T-helper 17 cell (primary cell): Measurements from ENCODE around the gene ZC3HAV1. TPM values are rescaled to one million over a fixed set of nuclear protein-coding genes. Genes with fewer than 3 reads are reported as not detected.
"Not testable (repeated sequence)": the region's sequence is repeated elsewhere in the genome, so short reads cannot be mapped to it uniquely, and the experiment has no call there.

Experiments
- ATAC-seq: fragments of 150-1000 bp; cut with Tn5 transposase; 2 replicates; pipeline ENCODE4 v1.10.0; 2021; ENCODE audit warnings: mild to moderate bottlenecking, moderate library complexity
- DNase-seq, 3 donors: peaks; one replicate each; pipeline versions ENCODE4 v3.0.0 to v3.0.0-alpha.2; 2020 to 2021
- H3K9me3 ChIP-seq: one replicate; pipeline ENCODE4 v1.7.0; 2013; ENCODE audit warnings: low read length, mild to moderate bottlenecking; ENCODE audit not compliant: control insufficient read depth, poor library complexity, severe bottlenecking
- H3K27ac Mint-ChIP-seq: one replicate; pipeline ENCODE4 v1.8.0; 2022; ENCODE audit warnings: mild to moderate bottlenecking, moderate library complexity, mixed read lengths
- H3K27me3 Mint-ChIP-seq: one replicate; pipeline ENCODE4 v1.8.0; 2022; ENCODE audit warnings: mixed read lengths
- H3K36me3 Mint-ChIP-seq: one replicate; pipeline ENCODE4 v1.8.0; 2022; ENCODE audit warnings: low read depth, mixed read lengths
- H3K4me1 Mint-ChIP-seq: one replicate; pipeline ENCODE4 v1.8.0; 2022; ENCODE audit warnings: mild to moderate bottlenecking, mixed read lengths
- H3K4me3 Mint-ChIP-seq: one replicate; pipeline ENCODE4 v1.8.0; 2022; ENCODE audit warnings: mild to moderate bottlenecking, moderate library complexity, mixed read lengths
- total RNA-seq, 4 donors: library from RNA in 2 of 4; stranded (reverse) in 2 of 4; gene quantifications; one replicate each; pipeline ENCODE4 v1.2.3 and lab custom pipeline; 2022 to 2026

Gene ZC3HAV1
- total RNA-seq, result 100 to 1,000 TPM; 154 to 177 TPM
- total RNA-seq (lab: John Stamatoyannopoulos, UW), result 502 to 657 reads per million in 2 donors

DNA sequence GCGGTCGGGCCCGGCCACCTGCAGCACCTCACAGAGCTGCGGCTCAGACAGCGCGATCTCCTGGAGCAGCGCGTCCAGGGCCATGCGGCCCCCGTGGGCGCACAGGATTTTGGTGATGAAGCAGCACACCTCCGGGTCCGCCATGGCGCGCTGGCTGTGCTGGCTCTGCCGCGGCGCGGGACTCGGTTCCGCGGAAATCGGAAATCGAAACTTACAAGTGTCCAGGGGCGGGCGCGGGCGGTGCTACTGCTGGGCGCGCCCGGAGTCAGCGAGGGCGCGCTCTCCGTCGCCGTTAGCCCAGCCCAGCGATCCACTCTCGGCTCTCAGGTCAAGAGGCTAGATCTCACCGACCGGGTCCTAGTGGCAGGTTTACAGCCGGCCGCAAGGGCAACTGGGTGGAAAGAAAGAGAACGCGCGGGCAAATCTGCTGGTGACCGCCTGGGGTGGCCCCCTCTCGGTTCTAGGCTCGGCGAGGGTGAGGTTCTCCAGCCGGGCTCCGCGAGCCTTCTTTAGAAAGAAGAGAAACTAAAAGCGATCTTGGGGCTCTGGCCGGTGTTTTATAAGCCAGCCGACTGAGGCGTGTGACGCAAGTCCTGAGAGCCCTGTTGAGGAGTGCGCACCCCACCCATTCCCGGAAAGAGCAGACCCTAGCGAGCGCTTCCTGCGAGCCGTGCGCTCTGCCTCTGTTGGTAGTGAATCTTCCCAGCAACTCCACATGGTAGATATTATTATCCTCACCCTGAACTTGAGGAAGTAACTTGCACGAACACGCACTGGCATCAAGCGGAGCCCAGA is at the start of gene ZC3HAV1:
Gene ZC3HAV1 (minus strand): TSS at position 533 of the 795 bp plus-strand sequence. CDS start 389 bp downstream, at position 144.
- DNase-seq, result peak; percentile 75 to 82 (median 79)
- H3K27me3 Mint-ChIP-seq, result no peaks in the 10 kb centered on the region
- ATAC-seq, result peak; percentile 87
- peak within 1 kb of the TSS; percentile 99 for H3K27ac Mint-ChIP-seq
- H3K9me3 ChIP-seq, result no peaks in the 10 kb centered on the region
- H3K4me1 Mint-ChIP-seq, result peaks cover 40% of the 10 kb centered on the region
- H3K4me3 Mint-ChIP-seq, result peak within 1 kb of the TSS; percentile 96
- peaks cover 16% of the 10 kb centered on the region for H3K36me3 Mint-ChIP-seq

DNA sequence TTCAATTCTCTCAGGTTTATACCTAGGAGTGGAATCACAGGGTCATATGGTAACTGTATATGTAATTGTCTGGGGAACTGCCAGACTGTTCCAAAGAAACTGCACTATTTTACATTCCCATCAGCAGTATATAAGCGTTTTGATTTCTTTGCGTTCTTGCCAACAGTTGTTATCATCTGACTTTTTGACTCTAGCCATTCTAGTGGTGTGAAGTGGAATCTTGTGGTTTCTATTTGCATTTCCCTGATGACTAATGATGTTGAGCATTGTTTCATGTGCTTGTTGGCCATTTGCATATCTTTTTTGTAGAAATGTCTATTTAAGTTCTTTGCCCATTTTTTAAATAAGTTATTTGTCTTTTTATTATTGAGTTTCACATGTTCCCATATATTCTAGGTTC is 44.3 kb upstream of the ZC3HAV1 start:
- no peak overlapping the region for H3K4me3 Mint-ChIP-seq
- no peak overlapping the region for H3K27ac Mint-ChIP-seq
- H3K9me3 ChIP-seq, result no peaks in the 10 kb centered on the region
- H3K36me3 Mint-ChIP-seq, result peaks cover 4% of the 10 kb centered on the region
- no peaks in the 10 kb centered on the region for H3K27me3 Mint-ChIP-seq
- peaks cover 3% of the 10 kb centered on the region for H3K4me1 Mint-ChIP-seq
- ATAC-seq (no peak), DNase-seq (no peak)

DNA sequence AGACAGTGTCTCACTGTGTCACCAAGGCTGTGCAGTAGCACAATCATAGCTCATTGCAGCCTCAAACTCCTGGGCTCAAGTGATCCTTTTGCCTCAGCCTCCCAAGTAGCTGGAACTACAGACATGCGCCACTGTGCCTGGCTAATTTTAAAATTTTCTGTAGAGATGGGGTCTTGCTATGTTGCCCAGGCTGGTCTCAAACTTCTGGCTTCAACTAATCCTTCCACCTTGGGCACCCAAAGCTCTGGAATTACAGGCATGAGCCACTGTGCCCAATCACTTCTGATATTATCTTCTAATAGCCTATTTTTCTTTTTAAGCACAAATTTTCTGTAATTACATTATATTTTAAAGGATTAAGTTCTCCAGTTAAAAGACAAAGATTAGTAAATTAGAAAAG is 42.6 kb upstream of the ZC3HAV1 start:
- H3K27ac Mint-ChIP-seq, result no peak overlapping the region
- no peaks in the 10 kb centered on the region for H3K27me3 Mint-ChIP-seq
- H3K4me3 Mint-ChIP-seq, result no peak overlapping the region
- DNase-seq (no peak), ATAC-seq (no peak)
- H3K9me3 ChIP-seq, result no peaks in the 10 kb centered on the region
- H3K36me3 Mint-ChIP-seq, result peaks cover 6% of the 10 kb centered on the region
- peaks cover 3% of the 10 kb centered on the region for H3K4me1 Mint-ChIP-seq

DNA sequence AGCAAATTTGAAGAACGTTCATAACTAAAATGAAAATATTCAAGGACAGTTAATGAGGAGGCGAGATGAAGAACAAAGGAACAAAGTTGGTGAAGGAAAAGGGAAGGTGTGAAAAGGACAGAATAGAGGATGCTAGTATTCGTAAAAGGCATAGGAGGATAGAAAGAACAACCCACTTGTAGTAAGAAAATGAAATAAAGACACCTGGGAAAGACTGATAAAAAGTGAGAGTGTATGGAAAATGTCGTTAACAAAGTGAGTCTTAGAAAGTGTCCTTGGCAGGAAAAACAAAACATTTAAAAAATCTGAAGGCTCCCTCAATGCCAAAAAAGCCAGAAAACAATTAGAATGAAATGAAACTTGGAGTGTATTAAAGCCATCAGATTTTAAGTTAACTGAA is 29.6 kb upstream of the ZC3HAV1 start:
- H3K4me1 Mint-ChIP-seq, result peaks cover 2% of the 10 kb centered on the region
- no peaks in the 10 kb centered on the region for H3K27me3 Mint-ChIP-seq
- no peak overlapping the region for H3K4me3 Mint-ChIP-seq
- no peaks in the 10 kb centered on the region for H3K36me3 Mint-ChIP-seq
- DNase-seq (no peak), ATAC-seq (no peak)
- no peak overlapping the region for H3K27ac Mint-ChIP-seq
- no peaks in the 10 kb centered on the region for H3K9me3 ChIP-seq

DNA sequence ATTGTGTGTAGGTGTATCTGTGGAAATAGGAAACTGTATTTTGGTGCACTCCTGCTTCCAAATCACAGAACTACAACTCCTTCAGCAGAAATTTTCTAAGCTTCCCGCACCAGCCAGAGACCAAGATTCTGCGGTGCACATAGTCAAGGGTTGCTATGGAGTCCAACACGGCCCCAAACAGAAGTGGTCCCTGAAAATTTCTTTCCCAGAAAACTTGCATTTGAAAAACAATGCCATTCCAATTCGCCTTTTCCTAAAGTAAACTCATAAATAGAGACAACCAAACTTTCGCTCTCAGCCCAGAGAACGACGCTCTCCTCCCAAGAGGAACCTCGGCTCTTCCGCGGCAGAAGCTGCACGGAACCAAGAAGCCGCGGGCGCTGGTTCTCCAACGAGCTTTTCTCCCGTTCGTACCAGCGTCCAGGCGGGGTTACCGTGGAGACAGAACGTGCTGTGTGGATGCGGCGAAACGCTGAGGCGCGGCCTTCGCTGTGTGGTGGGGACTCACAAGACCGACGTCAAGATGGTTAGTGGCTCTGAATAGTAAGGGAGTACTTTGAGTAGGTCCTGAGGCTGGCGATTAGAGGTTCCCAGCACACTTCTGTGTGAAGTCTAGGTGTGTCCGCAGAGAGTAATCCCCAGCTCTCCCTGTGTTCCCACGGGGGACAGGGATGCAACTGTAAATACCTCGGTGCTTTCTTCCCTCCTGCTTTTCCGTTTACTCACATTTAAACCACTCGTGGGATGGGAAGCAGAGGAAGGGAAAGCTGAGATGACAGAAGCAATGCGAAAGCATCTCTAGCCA is 24.0 kb upstream of the ZC3HAV1 start:
- H3K27ac Mint-ChIP-seq, result peak overlapping the region; percentile 90
- no peaks in the 10 kb centered on the region for H3K36me3 Mint-ChIP-seq
- H3K4me3 Mint-ChIP-seq, result peak overlapping the region; percentile 93
- peak; percentile 98 for ATAC-seq
- peak; percentile 54 to 81 (median 69) for DNase-seq
- no peaks in the 10 kb centered on the region for H3K27me3 Mint-ChIP-seq
- H3K4me1 Mint-ChIP-seq, result peaks cover 9% of the 10 kb centered on the region
- no peaks in the 10 kb centered on the region for H3K9me3 ChIP-seq

DNA sequence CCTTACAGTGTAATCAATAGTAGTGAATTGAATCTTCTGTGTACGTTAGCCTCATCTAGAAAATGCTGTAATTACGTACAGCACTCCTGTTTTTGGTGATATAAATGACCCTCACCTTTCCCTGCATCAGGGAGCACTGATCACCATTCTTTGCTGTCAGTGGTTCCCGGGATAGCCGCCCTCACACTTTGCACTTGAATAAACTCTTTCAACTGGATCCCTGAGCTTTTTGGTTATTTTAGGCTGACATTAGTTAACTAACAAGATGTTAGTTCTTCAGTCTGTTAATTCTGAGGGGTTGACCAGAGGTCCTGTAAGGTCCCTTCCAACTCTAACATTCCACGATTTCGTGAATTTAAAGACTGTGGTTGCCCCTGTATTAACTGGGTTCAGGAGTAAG is 23.4 kb upstream of the ZC3HAV1 start:
- DNase-seq, result no peak
- Mint-ChIP-seq H3K4me3 (peak overlapping the region; percentile 93), H3K27ac (peak overlapping the region; percentile 90), H3K4me1 (peaks cover 12% of the 10 kb centered on the region), H3K27me3 (no peaks in the 10 kb centered on the region), H3K36me3 (no peaks in the 10 kb centered on the region)
- no peaks in the 10 kb centered on the region for H3K9me3 ChIP-seq
- ATAC-seq, result no peak

DNA sequence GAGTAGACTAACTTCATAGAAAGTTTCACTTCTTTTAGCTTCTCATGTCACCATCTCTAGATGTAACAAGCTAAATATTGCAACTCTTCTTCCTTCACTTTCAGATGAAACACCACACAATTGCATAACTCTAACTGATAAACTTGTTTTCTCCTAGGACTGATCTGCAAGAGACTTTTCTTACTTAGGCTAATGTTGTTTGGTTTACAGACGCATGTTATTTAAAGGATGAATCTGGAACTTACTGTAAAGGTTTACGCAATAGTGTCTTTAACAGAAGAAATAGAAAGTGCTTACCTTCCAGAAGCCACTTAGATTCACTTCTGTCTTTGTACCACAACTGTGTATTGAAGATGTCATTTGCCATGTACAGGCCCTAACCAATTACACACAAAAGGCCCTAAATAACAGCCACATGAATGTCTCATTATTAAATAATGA is 22.1 kb upstream of the ZC3HAV1 start:
- H3K4me1 Mint-ChIP-seq, result peaks cover 18% of the 10 kb centered on the region
- H3K27ac Mint-ChIP-seq, result no peak overlapping the region
- no peak for DNase-seq
- H3K36me3 Mint-ChIP-seq, result no peaks in the 10 kb centered on the region
- ATAC-seq, result no peak
- no peaks in the 10 kb centered on the region for H3K9me3 ChIP-seq
- H3K27me3 Mint-ChIP-seq, result no peaks in the 10 kb centered on the region
- H3K4me3 Mint-ChIP-seq, result no peak overlapping the region

DNA sequence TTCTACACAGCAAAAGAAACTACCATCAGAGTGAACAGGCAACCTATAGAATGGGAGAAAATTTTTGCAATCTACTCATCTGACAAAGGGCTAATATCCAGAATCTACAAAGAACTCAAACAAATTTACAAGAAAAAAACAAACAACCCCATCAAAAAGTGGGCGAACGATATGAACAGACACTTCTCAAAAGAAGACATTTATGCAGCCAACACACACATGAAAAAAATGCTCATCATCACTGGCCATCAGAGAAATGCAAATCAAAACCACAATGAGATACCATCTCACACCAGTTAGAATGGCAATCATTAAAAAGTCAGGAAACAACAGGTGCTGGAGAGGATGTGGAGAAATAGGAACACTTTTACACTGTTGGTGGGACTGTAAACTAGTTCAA is 20.3 kb upstream of the ZC3HAV1 start:
- H3K27me3 Mint-ChIP-seq, H3K4me3 Mint-ChIP-seq, ATAC-seq, H3K27ac Mint-ChIP-seq, H3K36me3 Mint-ChIP-seq, DNase-seq, H3K9me3 ChIP-seq: not testable (repeated sequence)
- H3K4me1 Mint-ChIP-seq, result peaks cover 23% of the 10 kb centered on the region

DNA sequence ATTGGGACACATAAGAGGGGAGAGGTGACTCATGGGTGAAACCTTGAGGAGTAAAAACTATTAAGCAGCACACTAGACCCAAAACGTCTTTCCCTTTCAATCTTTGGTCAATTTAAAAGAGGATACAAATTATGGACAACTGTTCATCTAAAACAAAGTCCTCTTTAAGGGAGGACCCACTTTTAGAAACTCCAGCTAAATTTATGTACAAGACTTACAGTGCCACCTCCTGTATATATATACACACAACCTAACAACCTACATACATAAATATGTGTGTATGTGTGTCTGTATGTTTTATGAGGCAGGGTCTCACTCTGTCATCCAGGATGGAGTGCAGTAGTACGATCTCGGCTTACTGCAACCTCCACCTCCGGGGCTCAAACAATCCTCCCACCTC is 18.1 kb upstream of the ZC3HAV1 start:
- peaks cover 19% of the 10 kb centered on the region for H3K4me1 Mint-ChIP-seq
- no peaks in the 10 kb centered on the region for H3K27me3 Mint-ChIP-seq
- no peaks in the 10 kb centered on the region for H3K9me3 ChIP-seq
- DNase-seq (no peak), ATAC-seq (peak; percentile 80)
- peak overlapping the region; percentile 31 for H3K4me3 Mint-ChIP-seq
- H3K36me3 Mint-ChIP-seq, result no peaks in the 10 kb centered on the region
- H3K27ac Mint-ChIP-seq, result peak overlapping the region; percentile 49

DNA sequence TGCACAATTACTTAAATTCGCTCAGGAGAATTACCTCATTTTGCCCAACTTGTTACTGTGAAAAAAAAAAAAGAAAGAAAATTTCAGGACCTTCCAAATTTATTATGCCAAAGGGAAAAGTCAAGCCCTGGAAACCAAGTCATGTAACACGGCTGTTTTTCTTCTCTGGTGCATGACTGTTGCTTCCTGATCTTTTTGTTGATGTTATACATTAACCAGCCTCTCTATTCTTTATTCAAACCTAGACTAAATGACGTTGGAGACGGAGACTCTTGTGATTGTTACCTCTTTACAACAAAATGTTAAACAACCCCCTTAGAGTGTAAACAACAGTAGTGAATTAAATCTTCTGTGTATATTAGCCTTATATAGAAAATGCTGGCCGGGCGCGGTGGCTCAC is 16.1 kb upstream of the ZC3HAV1 start:
- H3K9me3 ChIP-seq, result no peaks in the 10 kb centered on the region
- no peak overlapping the region for H3K27ac Mint-ChIP-seq
- no peak overlapping the region for H3K4me3 Mint-ChIP-seq
- H3K27me3 Mint-ChIP-seq, result no peaks in the 10 kb centered on the region
- H3K36me3 Mint-ChIP-seq, result no peaks in the 10 kb centered on the region
- ATAC-seq (no peak), DNase-seq (no peak)
- peaks cover 17% of the 10 kb centered on the region for H3K4me1 Mint-ChIP-seq

DNA sequence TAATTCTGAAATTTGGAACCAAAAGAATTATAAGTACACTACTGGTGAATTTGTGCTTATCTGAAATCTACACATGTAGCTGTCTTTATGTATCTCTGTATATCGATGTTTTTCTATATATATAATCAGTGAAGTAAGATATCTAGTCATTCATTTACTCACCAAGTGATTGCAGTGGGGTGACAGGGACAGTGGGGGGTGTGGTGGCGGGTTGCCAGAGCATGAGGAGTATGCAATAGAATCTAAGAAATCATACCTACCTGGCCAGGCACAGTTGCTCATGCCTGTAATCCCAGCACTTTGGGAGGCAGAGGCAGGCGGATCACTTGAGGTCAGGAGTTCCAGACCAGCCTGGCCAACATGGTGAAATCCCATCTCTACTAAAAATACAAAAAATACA is 15.5 kb upstream of the ZC3HAV1 start:
- not testable (repeated sequence) for ATAC-seq, H3K4me3 Mint-ChIP-seq, H3K36me3 Mint-ChIP-seq, H3K27ac Mint-ChIP-seq, DNase-seq, H3K27me3 Mint-ChIP-seq, H3K9me3 ChIP-seq
- H3K4me1 Mint-ChIP-seq, result peaks cover 17% of the 10 kb centered on the region

DNA sequence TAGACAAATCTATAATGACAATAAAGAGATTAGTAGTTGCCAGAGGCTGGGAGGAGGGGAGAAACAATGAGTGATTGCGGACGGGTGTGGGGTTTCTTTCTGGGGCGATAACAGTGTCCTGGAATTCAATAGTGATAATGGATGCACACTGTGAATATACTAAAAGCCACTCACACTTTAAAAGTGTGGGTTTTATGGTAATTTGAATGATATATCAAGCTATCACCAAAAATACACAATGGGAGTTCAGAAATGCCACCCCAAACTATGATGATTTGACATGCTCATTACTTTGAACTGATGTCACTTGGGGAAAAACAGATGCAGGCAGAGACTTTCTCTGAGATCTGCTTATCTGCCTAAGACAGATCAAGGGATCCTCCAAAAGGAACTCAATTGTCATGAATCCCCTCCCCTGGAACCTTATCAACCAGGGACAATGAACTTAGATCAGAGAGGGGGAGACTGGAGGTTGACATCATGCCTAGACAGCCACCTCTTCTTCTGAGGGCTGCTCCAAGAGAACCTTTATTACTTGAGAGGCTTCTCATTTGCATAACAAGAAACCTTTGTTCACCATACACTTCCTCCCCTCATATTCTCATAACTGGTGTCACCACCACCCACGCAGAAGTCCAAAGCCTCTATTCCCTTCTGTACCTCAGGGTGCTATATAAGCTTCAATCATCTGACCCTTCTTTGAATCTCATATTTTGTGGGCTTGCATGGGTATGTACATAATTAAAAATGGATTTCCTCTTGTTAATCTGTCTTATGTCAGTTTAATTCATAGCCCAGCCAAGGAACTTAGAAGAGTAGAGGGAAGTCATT is 14.8 kb upstream of the ZC3HAV1 start:
- ATAC-seq (no peak), DNase-seq (no peak)
- H3K27me3 Mint-ChIP-seq, result no peaks in the 10 kb centered on the region
- no peak overlapping the region for H3K4me3 Mint-ChIP-seq
- H3K4me1 Mint-ChIP-seq, result peaks cover 17% of the 10 kb centered on the region
- no peak overlapping the region for H3K27ac Mint-ChIP-seq
- H3K9me3 ChIP-seq, result no peaks in the 10 kb centered on the region
- H3K36me3 Mint-ChIP-seq, result no peaks in the 10 kb centered on the region

DNA sequence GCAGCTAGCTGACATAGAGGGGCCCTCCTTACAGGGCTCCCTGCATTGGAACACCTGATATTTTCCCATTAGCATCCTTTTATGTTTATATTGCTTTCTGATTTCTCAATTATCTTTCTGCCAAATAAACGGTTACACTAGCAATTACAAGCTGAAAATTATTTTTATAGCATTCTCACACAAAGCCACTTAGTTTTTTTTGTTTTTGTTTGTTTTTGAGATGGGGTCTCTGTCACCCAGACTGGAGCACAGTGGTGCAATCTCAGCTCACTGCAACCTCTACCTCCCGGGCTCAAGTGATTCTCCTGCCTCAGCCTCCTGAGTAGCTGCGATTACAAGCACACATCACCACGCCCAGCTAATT is 9.9 kb upstream of the ZC3HAV1 start:
- peak overlapping the region; percentile 88 for H3K4me3 Mint-ChIP-seq
- H3K9me3 ChIP-seq, result no peaks in the 10 kb centered on the region
- no peak for DNase-seq
- H3K4me1 Mint-ChIP-seq, result peaks cover 21% of the 10 kb centered on the region
- H3K27ac Mint-ChIP-seq, result peak overlapping the region; percentile 89
- H3K36me3 Mint-ChIP-seq, result no peaks in the 10 kb centered on the region
- H3K27me3 Mint-ChIP-seq, result no peaks in the 10 kb centered on the region
- ATAC-seq, result no peak
